HG02884 (cell line): Measurements from ENCODE around the gene DPPA3.
"Not testable (repeated sequence)": the region's sequence is repeated elsewhere in the genome, so short reads cannot be mapped to it uniquely, and the experiment has no call there.

ENCODE experiments used
- ATAC-seq: cut with Tn5 transposase; IDR thresholded peaks from one replicate; pipeline ENCODE4 v1.9.1; 2021; ENCODE audit warnings: mild to moderate bottlenecking, moderate library complexity; ENCODE audit not compliant: unreplicated experiment

Gene DPPA3

DNA sequence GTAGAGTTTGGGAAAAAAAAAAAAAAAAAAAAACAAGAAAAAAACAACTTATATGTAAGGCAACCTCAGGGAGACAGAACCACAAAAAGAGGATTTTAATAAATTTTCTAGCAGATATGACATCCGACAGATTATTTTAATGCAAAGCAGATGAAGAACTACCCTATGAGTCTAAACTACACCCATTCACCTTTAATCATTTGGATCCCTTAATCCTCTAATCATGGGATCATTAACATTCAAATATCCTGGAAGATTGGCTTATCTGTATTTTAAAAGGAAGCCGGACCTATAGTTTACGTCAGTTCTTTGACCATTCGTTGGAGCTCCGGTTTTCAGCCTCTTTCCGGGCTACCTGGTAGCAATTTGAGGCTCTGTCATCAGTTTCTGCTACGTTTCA is at the start of gene DPPA3:
Gene DPPA3, plus strand, starts transcription at position 301 of the 400 bp plus-strand sequence. CDS start 138 bp downstream, outside the sequence.
- no peak for ATAC-seq

DNA sequence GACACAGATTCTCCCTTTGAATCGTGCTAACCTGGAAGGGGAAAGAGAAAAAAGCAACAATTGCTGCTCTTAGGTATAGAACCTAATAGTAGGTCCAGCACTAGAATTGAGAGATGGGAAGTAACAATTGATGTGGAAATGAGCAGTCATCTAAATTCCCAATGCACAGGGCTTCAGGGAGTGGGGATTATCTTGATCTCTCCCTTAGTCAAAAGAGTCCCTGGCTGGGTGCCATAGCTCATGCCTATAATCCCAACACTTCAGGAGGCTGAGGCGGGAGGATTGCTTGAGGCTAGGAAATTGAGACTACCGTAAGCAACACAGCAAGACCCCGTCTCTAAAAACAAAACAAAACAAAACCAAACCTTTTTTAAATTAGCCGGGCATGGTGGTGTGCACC is 49.5 kb upstream of the DPPA3 start:
- ATAC-seq: no peak

DNA sequence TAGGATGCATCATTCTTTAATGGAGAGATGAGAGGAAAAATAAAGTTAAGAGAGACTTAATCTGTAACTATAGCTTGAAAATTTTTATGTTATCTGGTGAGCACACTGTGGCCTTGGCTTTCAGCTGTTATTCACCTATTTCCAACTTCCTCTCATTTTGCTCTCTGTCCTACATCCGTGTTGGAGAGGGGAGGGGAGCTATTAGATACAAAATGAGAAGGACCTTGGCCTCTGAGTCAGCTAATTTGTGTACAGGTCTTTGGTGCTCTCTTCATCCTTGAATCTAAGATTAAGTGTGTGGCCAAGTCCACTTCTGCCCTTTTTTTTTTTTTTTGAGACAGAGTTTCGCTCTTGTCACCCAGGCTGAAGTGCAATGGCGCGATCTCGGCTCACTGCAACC is 44.6 kb upstream of the DPPA3 start:
- ATAC-seq: no peak

DNA sequence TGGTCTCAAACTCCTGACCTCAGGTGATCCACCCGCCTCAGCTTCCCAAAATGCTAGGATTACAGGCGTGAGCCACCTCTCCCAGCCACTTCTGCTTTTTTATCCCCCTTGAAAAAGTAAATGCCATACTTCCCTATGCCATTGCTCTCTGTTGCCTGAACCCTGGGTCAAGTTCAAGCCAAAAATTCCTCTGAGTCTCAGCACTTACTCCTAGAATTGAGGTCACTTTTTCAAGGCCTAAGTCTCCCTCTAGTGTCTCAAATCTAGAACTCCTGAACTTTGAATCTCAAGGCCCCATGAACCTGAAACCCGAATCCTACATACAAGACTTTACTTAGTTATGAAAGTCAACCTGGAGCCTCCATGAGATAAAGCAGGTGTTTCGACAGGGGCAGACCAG is 44.1 kb upstream of the DPPA3 start:
- ATAC-seq: no peak

DNA sequence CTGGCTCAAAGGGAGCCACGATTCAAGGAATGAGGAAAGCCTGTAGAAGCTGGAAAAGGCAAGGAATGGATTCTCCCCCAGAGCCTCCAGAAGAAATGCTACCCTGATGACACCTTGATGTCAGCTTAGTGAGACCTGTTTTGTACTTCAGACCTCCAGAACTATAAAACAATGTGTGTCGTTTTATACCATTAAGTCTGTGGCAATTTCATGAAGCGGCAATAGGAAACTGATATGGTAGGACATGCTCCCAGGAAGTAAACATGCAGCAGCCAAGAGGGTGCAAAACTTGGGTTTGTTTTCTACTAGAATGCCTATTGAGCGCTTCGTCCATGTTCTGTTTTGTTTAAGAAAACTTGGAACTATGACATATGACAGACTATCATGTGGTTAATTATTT is 43.1 kb upstream of the DPPA3 start:
- ATAC-seq: no peak

DNA sequence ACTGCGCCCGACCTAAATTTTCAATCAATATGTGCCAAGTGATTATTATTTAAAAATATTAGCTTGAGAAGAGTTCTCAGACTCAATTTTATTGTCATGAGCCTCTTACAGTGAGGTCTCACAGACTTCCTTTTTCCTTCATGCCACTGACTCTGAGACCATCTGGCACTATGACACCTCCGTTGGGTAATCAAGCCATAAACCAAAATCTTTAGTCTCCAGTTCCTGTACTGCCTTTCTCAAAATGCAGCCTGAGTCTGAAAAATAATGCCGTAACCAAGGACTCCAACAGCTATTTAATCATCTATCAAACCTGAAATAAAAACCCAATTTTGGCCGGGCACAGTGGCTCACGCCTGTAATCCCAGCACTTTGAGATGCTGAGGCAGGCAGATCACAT is 35.8 kb upstream of the DPPA3 start:
- not testable (repeated sequence) for ATAC-seq

DNA sequence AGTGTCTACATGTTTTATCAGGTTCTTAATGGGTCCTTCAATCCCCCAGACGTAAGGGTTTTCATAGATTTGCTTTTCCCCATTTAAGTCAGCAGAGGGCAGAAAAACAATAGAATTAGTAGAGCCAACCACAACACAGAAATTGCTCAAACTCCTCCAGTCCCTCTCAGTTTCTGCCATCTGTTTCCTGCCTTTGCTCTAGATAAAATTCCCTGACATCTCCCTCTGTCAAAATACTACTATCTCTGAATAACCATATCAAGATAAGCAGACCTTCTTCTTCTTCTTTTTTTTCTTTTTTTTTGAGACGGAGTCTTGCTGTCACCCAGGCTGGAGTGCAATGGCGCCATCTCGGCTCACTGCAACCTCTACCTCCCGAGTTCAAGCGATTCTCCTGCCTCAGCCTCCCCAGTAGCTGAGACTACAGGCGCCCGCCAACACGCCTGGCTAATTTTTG is 33.8 kb upstream of the DPPA3 start:
- not testable (repeated sequence) for ATAC-seq

DNA sequence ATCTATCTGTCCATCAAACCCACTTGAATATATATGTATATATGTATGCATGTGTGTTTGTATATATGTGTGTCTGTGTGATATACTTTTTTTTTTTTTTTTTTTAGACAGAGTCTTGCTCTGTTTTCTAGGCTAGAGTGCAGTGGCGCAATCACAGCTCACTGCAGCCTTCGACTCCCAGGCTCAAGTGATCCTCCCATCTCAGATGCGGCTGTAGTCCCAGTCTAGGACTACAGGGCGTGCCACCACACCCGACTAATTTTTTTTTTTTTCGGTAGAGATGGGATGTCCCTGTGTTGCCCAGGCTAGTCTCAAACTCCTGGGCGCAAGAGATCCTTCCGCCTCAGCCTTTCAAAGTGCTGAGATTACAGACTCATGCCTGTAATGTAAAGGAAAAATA is 32.5 kb upstream of the DPPA3 start:
- no peak for ATAC-seq

DNA sequence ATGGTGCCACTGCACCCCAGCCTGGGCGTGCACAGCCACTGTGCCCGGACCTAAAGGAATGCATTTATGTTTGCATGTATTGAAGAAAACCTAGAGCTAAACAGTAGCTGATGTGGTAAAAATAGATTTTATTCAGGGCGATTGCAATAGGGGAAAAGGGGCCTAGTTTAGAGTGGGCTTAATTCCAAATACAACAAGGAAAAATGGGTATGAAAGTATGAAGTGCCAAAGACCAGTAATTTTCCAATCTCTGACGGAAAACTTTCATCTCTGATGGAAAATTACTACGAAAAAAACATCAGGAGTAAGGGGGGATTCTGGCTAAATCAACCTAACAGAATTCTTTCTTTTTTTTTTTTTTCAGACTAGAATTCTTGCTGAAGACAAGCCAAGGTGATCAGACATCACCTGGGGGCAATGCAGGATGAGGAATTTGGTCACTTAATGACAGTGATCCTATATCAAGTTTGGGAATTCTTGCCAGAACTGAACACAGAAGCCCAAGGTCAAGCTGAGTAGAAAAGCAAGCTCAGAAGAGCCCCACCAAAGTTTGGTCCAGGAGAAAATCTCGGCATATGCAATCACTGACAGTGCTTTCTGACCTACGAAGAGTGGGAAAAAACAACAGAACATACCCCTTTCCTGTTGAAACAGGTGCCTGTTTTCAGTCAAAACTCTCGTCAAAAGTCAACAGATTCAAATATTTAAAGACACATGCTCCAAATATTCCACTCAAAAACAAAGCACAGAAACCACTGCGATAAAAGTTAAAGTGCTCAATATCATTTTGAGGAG is 31.8 kb upstream of the DPPA3 start:
- ATAC-seq: no peak

DNA sequence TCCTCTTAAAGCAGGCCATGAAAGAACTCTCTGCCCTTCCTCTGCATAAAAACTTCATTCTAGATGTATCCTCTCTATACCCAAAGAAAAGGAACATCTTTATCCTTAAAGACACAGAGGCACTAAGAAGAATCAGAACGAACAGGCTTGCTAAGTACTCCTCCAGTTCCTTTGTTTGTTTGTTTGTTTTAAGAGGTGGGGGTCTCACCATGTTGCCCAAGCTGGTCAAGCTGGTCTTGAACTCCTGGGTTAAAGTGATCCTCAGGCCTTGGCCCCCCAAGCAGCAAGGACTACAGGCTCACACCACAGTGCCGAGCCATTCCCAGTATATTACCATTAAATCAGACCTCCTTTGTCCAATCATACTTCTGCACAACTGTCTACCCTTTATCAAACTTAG is 29.7 kb upstream of the DPPA3 start:
- no peak for ATAC-seq

DNA sequence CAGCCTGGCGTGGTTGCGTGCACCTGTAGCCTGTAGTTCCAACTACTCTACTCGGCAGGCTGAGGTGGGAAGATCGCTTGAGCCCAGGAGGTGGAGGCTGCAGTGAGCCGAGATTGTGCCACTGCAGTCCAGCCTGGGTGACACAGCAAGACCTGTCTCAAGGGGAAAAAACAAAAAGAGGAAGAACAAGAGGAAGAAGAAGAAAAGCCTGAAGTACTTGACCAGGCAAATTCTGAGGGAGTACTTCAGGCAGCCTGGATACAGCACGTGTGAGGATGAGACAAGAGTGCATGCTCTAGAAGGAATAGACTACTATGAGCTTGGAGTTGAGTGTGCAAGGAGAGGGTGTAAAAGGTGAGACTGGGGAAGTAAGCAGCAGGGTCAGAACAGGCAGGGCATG is 17.4 kb upstream of the DPPA3 start:
- ATAC-seq: no peak

DNA sequence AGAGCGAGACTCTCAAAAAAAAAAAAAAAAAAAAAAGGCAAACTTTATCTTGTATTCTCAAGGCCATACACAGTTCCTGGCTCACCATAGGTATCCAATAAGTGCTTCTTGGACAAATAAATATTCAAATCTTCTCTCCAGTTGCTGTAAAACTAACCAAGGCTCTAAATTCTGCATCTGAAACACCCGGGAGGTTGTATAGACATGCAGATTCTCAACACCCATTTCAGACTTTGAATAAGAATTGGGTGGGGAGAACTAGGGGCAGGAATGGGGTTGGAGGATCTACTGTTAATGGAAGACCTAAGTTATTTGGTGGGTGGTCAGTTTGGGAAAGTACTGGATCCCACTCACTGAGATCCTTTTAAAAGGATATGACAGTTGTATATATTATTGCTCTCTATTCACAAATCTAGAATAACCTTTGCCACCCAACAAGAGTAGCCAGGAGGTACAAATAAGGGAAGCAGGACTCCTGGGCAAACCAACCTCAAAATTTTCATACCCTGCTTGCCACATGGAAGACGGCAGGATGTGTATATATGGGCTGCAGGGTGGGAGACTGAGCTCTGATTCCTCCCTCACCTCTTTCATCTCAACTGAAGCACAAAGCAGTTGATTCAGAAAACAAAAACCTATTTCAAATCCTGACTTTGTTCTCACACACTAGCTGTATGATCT is 16.5 kb upstream of the DPPA3 start:
- no peak for ATAC-seq

DNA sequence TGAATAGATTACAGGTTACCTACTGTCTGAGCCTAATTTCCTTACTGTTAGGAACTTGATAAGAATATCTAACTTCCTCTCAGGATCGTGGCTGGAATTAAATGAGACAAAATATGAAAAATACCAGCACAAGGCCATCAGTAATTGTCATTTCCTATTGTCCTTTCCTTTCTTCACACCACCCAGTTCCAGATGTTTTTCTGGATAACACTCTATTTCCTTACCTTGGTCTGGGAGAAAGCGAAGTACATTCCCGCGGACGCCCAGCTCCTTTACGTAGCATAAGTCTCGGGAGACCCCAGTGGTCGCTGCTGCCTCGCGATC is 16.0 kb upstream of the DPPA3 start:
- no peak for ATAC-seq

DNA sequence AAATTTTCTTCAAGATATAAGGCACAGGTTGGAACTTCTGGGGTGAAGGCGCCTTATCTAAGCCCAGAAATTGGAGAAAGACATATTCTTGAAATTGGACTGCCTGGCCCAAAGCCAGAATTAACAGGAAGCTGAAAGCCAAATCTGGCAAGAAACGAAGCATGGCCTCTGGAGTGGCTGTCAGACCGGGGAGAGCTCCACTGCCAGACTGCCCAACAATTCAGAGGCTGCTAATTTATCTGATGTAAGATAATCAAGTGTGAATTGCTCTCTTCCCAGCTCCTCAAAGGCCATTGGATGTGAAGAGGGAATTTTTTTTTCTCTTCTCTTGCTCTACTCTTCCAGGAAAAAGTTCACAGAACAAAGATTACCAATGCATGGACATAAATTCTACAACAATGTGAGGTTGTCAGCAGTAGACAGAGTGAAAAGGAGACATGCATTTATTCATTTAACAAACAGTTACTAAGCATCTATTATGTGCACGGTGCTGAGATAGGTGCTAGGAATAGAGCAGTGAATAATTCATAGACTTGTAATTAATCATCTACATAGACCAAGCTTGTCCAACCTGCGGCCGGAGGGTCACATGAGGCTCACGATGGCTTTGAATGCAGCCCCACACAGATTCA is 15.6 kb upstream of the DPPA3 start, which contains the start of gene GDF3:
Gene GDF3, minus strand, starts transcription at position 210 of the 632 bp plus-strand sequence. Its CDS starts 47 bp downstream, at position 163.
- no peak for ATAC-seq

DNA sequence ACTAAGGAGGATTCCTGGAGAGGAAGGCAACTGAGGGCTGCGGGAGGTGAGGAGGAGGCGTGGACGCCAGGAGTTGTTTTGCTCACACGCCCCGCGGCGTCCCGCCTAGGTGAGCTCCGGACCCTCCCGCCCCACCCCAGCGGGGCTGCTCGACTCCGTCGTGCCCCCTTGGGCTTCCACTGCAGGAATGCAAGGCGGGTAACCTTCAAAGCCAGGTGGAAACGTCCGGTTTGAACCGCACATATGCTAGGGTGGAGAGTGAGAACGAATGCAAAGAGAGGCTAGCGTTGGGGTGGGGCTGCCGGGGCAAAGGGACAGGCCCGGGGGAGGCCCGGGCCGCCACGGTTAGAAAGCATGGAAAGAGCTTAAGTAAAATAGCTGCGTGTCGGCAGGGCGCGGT is 5.4 kb upstream of the DPPA3 start:
- ATAC-seq: no peak

DNA sequence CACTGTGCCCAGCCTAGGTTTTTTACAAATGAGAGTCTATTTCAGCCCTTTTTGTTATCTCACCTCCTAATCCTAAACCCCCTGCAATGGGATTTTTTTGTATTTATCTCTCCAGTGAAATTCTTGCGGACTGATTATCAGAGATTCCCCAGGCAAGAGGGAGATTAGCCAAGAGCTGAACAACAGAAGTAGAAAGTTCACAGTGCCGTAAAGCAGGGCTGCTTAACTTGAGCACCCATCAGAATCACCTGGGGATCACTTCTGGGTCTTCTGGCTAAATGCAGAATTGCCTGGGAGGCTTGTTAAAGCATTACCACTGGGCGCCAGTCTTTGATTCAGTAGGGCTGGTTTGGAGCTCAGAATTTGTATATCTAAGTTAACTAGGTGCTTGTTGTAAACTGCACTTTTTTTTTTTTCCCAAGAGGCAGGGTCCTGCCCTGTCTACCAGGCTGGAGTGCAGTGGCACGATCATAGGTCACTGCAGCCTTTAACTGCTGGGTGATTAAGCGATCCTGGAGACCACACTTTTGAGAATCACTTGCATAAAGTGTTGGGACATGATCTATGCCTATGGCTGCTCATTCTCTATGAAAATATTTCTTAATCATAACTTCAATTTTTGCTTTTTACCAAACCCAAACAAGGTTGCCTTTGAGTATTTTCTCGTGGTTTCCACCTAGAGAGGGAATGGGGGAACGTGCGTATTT is 1.1 kb upstream of the DPPA3 start:
- ATAC-seq: no peak

DNA sequence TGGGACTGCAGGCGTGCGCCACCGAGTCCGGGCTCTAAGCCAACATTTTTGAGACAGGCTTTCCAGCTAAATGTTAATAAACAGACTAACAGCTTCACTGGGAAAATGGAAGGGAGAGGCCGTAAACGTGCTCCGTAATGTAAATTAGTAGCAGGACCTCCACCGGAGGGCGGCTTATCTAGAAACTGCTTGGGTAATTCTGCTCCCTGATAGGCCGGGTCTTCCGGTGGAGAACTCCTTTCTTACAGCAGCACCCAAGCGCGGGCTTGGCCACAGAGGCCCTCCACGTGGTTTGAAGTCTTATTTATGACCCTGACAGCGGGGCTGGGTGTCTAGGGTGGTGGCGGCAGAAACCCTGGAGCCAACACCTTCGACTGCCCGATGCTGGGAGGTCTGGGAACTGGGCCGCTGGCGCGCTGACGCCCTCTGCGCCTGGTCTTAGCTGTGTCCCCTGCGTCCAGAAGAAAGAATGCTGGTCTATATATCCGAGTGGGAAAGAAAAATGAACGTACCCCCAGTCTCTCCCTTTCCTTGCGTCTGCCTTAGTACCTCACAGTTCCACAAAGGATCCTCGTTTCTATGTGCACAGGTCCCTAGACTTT is 1.7 kb downstream of the DPPA3 start:
- no peak for ATAC-seq

DNA sequence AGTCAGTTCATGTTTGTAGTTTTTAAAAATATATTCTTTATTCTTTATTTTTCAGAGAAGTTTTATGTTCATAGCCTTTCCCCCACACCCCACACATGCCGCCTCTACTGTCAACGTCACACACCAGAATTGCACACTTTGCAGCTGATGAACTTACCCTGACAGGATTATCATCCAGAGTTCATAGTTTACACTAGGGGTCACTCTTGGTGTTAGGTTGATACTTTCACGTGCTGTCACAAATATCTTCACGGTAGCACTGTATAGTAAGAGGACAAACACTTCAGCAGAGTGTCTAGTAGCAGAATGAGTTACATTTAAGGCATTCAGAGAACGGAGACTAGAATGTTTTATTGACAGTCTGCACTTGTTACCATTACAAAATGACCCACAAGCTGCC is 5.1 kb downstream of the DPPA3 start:
- no peak for ATAC-seq

DNA sequence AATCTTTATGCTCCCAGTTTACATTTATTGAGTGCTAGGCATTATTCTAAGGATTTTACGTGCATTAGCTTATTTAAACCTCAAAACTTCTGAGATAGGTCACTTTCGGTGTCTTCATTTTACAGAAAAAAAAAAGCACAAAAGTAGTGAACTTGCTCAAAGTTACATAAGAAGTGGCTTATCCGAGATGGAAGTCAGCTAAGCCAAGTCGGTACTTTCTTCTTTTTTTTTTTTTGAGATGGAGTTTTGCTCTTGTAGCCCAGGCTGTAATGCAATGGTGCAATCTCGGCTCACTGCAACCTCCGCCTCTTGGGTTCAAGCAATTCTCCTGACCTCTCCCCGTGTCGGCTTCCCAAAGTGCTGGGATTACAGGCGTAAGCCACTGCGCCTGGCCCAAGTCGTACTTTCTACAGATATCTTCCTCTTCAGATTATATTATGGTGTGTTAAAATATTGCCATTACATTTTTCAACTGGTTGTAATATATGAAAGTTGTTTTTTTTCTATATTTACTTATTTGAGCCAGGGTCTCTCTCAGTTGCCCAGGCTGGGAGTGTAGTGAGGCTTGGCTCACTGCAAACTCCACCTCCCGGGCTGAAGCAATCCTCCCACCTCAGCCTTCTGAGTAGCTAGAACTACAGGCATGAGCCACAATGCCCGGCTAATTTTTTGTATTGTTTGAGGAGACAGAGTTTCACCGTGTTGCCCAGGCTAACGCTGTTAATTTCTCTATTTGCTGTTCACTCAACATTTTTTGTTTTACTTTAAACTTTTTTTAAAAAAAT is 8.9 kb downstream of the DPPA3 start:
- no peak for ATAC-seq

DNA sequence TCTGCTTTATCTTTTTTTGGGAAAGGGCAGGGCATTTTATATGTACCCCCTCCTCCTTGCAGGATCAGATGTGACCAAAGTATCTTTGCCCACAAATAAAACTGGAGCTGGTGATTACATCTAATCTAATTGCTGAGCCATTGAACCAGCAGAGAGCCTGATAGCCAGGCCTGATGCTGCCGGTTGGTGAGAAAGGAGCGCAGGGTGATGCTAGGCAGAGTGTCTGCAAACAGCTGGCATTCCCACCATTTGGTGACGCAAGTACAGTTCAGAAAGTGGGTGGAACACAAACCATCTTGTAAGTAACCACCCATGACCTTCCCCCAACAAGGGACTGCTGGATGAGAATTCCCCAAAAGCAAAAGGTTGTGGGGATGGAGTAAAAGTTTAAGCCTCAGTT is 12.7 kb downstream of the DPPA3 start:
- no peak for ATAC-seq
